CD4-positive, alpha-beta T cell (primary cell): ENCODE results near the gene FBXL14. TPM values are rescaled to one million over a fixed set of nuclear protein-coding genes. Genes with fewer than 3 reads are reported as not detected.

Source experiments
- ATAC-seq: fragments of 200-7000 bp; cut with Tn5 transposase; one replicate; pipeline ENCODE4 v1.10.0; 2022; ENCODE audit warnings: mild to moderate bottlenecking; ENCODE audit not compliant: poor library complexity
- CTCF ChIA-PET: fragments of 350-600 bp; sonication (Branson Sonifier 250); formaldehyde crosslinking; loops from one replicate; lab custom pipeline; 2021; ENCODE audit warnings: antibody characterized with exemption, inconsistent platforms; lab: Charles Lee
- POLR2A ChIA-PET: fragments of 350-600 bp; sonication (Branson Sonifier 250); formaldehyde crosslinking; loops from one replicate; lab custom pipeline; 2021; ENCODE audit warnings: antibody characterized with exemption, inconsistent platforms; lab: Charles Lee
- DNase-seq, 14 experiments: peaks; one replicate each; pipeline ENCODE4 v3.0.0-alpha.2; 2013 to 2020; ENCODE audit warnings: mixed read lengths in 2 of 14
- H3K27ac ChIP-seq, 2 donors: one replicate each; pipeline versions ENCODE4 v1.5.1 to v1.7.0; 2013; ENCODE audit warnings: low read length in 2 of 2, low read depth in 1 of 2, mild to moderate bottlenecking in 1 of 2
- H3K27me3 ChIP-seq, 2 experiments: 1 replicate in 1 of 2; 2 replicates in 1 of 2; pipeline versions ENCODE4 v1.6.1 to v1.7.0; 2013; ENCODE audit warnings: low read length in 2 of 2, control low read depth in 1 of 2, mild to moderate bottlenecking in 1 of 2, moderate library complexity in 1 of 2; ENCODE audit not compliant: insufficient read depth in 2 of 2, control insufficient read depth in 1 of 2
- H3K36me3 ChIP-seq: one replicate; pipeline ENCODE4 v1.6.1; 2013; ENCODE audit warnings: low read length, control low read depth; ENCODE audit not compliant: insufficient read depth
- H3K4me1 ChIP-seq: one replicate; pipeline ENCODE4 v1.6.1; 2013; ENCODE audit warnings: low read length, control low read depth; ENCODE audit not compliant: insufficient read depth
- H3K4me3 ChIP-seq: one replicate; pipeline ENCODE4 v1.5.1; 2013; ENCODE audit warnings: mild to moderate bottlenecking, low read length, moderate library complexity
- H3K9me3 ChIP-seq, 2 experiments: 1 replicate in 1 of 2; 2 replicates in 1 of 2; pipeline versions ENCODE4 v1.6.1 to v1.7.0; 2013; ENCODE audit warnings: low read length in 2 of 2, mild to moderate bottlenecking in 2 of 2, control low read depth in 1 of 2, moderate library complexity in 1 of 2; ENCODE audit not compliant: control insufficient read depth in 1 of 2, insufficient read depth in 1 of 2
- H3K27ac Mint-ChIP-seq: one replicate; pipeline ENCODE4 v1.8.0; 2020; ENCODE audit warnings: mixed read lengths
- H3K27me3 Mint-ChIP-seq: one replicate; pipeline ENCODE4 v1.8.0; 2021; ENCODE audit warnings: mixed read lengths
- H3K36me3 Mint-ChIP-seq: one replicate; pipeline ENCODE4 v1.8.0; 2021; ENCODE audit warnings: low read depth, mixed read lengths
- H3K4me1 Mint-ChIP-seq: one replicate; pipeline ENCODE4 v1.8.0; 2021; ENCODE audit warnings: low read depth, mixed read lengths
- H3K4me3 Mint-ChIP-seq: one replicate; pipeline ENCODE4 v1.8.0; 2020; ENCODE audit warnings: mild to moderate bottlenecking, mixed read lengths
- H3K9me3 Mint-ChIP-seq: one replicate; pipeline ENCODE4 v1.8.0; 2020; ENCODE audit warnings: mixed read lengths
- CTCF ChIP-seq: fragments of 200-600 bp; IDR thresholded peaks from one replicate; pipeline ENCODE4 v1.8.0; 2022; ENCODE audit warnings: antibody characterized with exemption, mild to moderate bottlenecking
- intact Hi-C, 2 experiments: fragments of 100-400 bp; cut with DNase I in 1 of 2; cut with micrococcal nuclease in 1 of 2; formaldehyde crosslinking; loops; one replicate each; pipeline versions ENCODE4 v1.15.1 to v1.9.0; 2023 to 2025; cut with DNase I, micrococcal nuclease
- total RNA-seq, 174 experiments: library from RNA in 2 of 174; stranded (reverse) in 2 of 174; gene quantifications; one replicate each; pipeline ENCODE4 v1.2.3 and lab custom pipeline; 2021 to 2026

FBXL14 gene
- total RNA-seq, 2 experiments from 2014 or later = 32.3 to 33.6 TPM

- Histone ChIP-seq H3K36me3 (no peaks in the 10 kb centered on the region), H3K4me3 (peak overlapping the region; percentile 33), H3K4me1 (peaks cover 22% of the 10 kb centered on the region), H3K9me3 (peaks cover 0 to 8% of the 10 kb centered on the region in 2 experiments), H3K27me3 (peaks cover 47 to 63% of the 10 kb centered on the region in 2 experiments), H3K27ac (no peak overlapping the region)
- Mint-ChIP-seq H3K4me3 (peak overlapping the region; percentile 78), H3K9me3 (no peaks in the 10 kb centered on the region), H3K4me1 (peaks cover 26% of the 10 kb centered on the region), H3K27me3 (peaks cover 72% of the 10 kb centered on the region), H3K27ac (no peak overlapping the region), H3K36me3 (no peaks in the 10 kb centered on the region)
- POLR2A ChIA-PET = interaction anchor here (0.7 to 1.3 kb wide), 2 partner anchors 28 to 352 kb away, joined by 3 to 5 read pairs; no protein-coding TSS in a partner anchor
- peak in 2 of 14 experiments; percentile 21 to 36 for DNase-seq
- no peak for TF ChIP-seq CTCF
- intact Hi-C loops = loop anchor here (5.0 to 10.0 kb wide), 2 partner anchors 953 to 955 kb away; no protein-coding TSS in a partner anchor
- CTCF ChIA-PET = no interaction called here
- ATAC-seq = no peak
These were observed 35.2 kb upstream of the FBXL14 start for GRCh38 chr12:1629338-1630132.

- Mint-ChIP-seq H3K27me3 (peaks cover 68% of the 10 kb centered on the region), H3K36me3 (no peaks in the 10 kb centered on the region), H3K9me3 (no peaks in the 10 kb centered on the region), H3K4me3 (peak within 1 kb of the TSS; percentile 78), H3K27ac (no peak within 1 kb of the TSS), H3K4me1 (peaks cover 24% of the 10 kb centered on the region)
- TF ChIP-seq CTCF = no peak
- ATAC-seq (no peak), DNase-seq (no peak)
- peak within 1 kb of the TSS; percentile 33 for H3K4me3 ChIP-seq
- peaks cover 44 to 58% of the 10 kb centered on the region in 2 experiments for H3K27me3 ChIP-seq
- ChIA-PET POLR2A (interaction anchor here (0.7 to 1.3 kb wide), 2 partner anchors 27 to 353 kb away, joined by 3 to 5 read pairs; no protein-coding TSS in a partner anchor), CTCF (no interaction called here)
- peaks cover 22% of the 10 kb centered on the region for H3K4me1 ChIP-seq
- no peak within 1 kb of the TSS for H3K27ac ChIP-seq
- no peaks in the 10 kb centered on the region for H3K36me3 ChIP-seq
- H3K9me3 ChIP-seq = peaks cover 0 to 8% of the 10 kb centered on the region in 2 experiments
- intact Hi-C loops = no loop called here
These were observed 34.4 kb upstream of the FBXL14 start, which contains the start of gene WNT5B for GRCh38 chr12:1628666-1629337. Gene WNT5B, plus strand, starts transcription at chr12:1629231. Its CDS starts 2,124 bp downstream, at chr12:1631355.

GRCh38 chr12:1622406-1622805 lies 28.0 kb upstream of the FBXL14 start:
- Histone ChIP-seq H3K36me3 (no peaks in the 10 kb centered on the region), H3K9me3 (no peaks in the 10 kb centered on the region), H3K4me3 (no peak overlapping the region), H3K27me3 (no peaks in the 10 kb centered on the region), H3K4me1 (no peaks in the 10 kb centered on the region), H3K27ac (no peak overlapping the region)
- Mint-ChIP-seq H3K27me3 (peaks cover 21% of the 10 kb centered on the region), H3K4me3 (no peak overlapping the region), H3K36me3 (no peaks in the 10 kb centered on the region), H3K4me1 (no peaks in the 10 kb centered on the region), H3K27ac (no peak overlapping the region), H3K9me3 (no peaks in the 10 kb centered on the region)
- DNase-seq (no peak), ATAC-seq (no peak)
- ChIA-PET CTCF (no interaction called here), POLR2A (no interaction called here)
- no peak for TF ChIP-seq CTCF
- intact Hi-C loops = no loop called here
